ENCODE results near the gene ITGBL1.

The ITGBL1 gene

DNA sequence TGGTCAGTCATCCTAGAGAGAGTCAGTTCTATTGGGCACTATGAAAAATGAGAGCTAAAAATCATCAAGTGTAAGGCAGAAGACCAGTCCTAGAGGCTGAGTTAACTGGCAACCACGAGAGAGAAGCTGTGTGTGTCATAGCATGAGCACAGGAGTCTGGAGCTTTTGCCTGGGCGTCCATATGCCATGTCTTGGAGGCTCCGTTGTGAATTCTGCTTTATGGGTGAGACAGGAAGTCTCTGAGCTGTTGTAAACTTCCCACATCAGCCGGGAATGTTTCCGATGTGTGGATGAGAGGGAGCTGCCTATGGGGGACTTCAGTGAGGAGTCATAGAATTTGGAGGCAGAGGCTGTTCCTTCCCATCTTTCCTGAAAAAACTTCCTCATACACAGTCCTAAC is 120.0 kb downstream of the ITGBL1 start:
- H3K9me3 ChIP-seq (ENCODE audit: insufficient read depth, low read length, severe bottlenecking), result no peaks in the 10 kb centered on the region
- no peaks in the 10 kb centered on the region for H3K79me2 ChIP-seq (ENCODE audit: insufficient read depth, low read length)
- no peaks in the 10 kb centered on the region for H3K36me3 ChIP-seq (ENCODE audit: insufficient read depth, low read length)
- ATAC-seq (ENCODE audit: insufficient read depth, low read depth), result no peak
- no peak overlapping the region for H3K9ac ChIP-seq (ENCODE audit: low read depth, low read length)
- no peak for TF ChIP-seq EZH2 (IDR thresholded peaks at IDR 0.05; ENCODE audit: borderline replicate concordance, low read depth, low read length, severe bottlenecking)
- TF ChIP-seq, protein P1, sequence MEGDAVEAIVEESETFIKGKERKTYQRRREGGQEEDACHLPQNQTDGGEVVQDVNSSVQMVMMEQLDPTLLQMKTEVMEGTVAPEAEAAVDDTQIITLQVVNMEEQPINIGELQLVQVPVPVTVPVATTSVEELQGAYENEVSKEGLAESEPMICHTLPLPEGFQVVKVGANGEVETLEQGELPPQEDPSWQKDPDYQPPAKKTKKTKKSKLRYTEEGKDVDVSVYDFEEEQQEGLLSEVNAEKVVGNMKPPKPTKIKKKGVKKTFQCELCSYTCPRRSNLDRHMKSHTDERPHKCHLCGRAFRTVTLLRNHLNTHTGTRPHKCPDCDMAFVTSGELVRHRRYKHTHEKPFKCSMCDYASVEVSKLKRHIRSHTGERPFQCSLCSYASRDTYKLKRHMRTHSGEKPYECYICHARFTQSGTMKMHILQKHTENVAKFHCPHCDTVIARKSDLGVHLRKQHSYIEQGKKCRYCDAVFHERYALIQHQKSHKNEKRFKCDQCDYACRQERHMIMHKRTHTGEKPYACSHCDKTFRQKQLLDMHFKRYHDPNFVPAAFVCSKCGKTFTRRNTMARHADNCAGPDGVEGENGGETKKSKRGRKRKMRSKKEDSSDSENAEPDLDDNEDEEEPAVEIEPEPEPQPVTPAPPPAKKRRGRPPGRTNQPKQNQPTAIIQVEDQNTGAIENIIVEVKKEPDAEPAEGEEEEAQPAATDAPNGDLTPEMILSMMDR (IDR thresholded peaks at IDR 0.05; ENCODE audit: borderline replicate concordance, extremely low read depth, low read length, poor library complexity, severe bottlenecking), result no peak
- H3K27me3 ChIP-seq (ENCODE audit: insufficient read depth, low read length, poor library complexity), result no peaks in the 10 kb centered on the region
- DNase-seq, result no peak
- H4K20me1 ChIP-seq (ENCODE audit: insufficient read depth, low read length), result no peaks in the 10 kb centered on the region
- H3K4me3 ChIP-seq (ENCODE audit: low read depth in 1 of 2, low read length in 2 of 2), result no peak overlapping the region
- no peak overlapping the region for H3K27ac ChIP-seq (ENCODE audit: low read length)
- no peaks in the 10 kb centered on the region for H3K4me1 ChIP-seq (ENCODE audit: insufficient read depth, low read length)
- no peak overlapping the region for H3K4me2 ChIP-seq (ENCODE audit: insufficient read depth, low read length)
- H2AFZ ChIP-seq (ENCODE audit: low read depth, low read length), result no peak overlapping the region

- H3K4me1 ChIP-seq (ENCODE audit: insufficient read depth, low read length), result peaks cover 9% of the 10 kb centered on the region; the same call in 1 of the 2 replicates
- no peak overlapping the region for H2AFZ ChIP-seq (ENCODE audit: low read depth, low read length)
- no peak overlapping the region for H3K9ac ChIP-seq (ENCODE audit: low read depth, low read length)
- ATAC-seq (ENCODE audit: insufficient read depth, low read depth) (no peak), DNase-seq (no peak)
- H4K20me1 ChIP-seq (ENCODE audit: insufficient read depth, low read length), result no peaks in the 10 kb centered on the region
- H3K4me3 ChIP-seq (ENCODE audit: low read depth in 1 of 2, low read length in 2 of 2), result no peak overlapping the region
- no peaks in the 10 kb centered on the region for H3K9me3 ChIP-seq (ENCODE audit: insufficient read depth, low read length, severe bottlenecking)
- H3K36me3 ChIP-seq (ENCODE audit: insufficient read depth, low read length), result no peaks in the 10 kb centered on the region
- H3K27ac ChIP-seq (ENCODE audit: low read length), result no peak overlapping the region
- H3K4me2 ChIP-seq (ENCODE audit: insufficient read depth, low read length), result no peak overlapping the region
- H3K79me2 ChIP-seq (ENCODE audit: insufficient read depth, low read length), result no peaks in the 10 kb centered on the region
- no peaks in the 10 kb centered on the region for H3K27me3 ChIP-seq (ENCODE audit: insufficient read depth, low read length, poor library complexity)
- TF ChIP-seq, protein P1 (IDR thresholded peaks at IDR 0.05; ENCODE audit: borderline replicate concordance, extremely low read depth, low read length, poor library complexity, severe bottlenecking), result no peak
- no peak for TF ChIP-seq EZH2 (IDR thresholded peaks at IDR 0.05; ENCODE audit: borderline replicate concordance, low read depth, low read length, severe bottlenecking)
Measured at GRCh38 chr13:101575581-101575980, 123.1 kb downstream of the ITGBL1 start.

GRCh38 chr13:101576455-101576854 is 124.0 kb downstream of the ITGBL1 start:
- H3K4me1 ChIP-seq (ENCODE audit: insufficient read depth, low read length), result peaks cover 9% of the 10 kb centered on the region; the same call in 1 of the 2 replicates
- TF ChIP-seq, protein P1 (IDR thresholded peaks at IDR 0.05; ENCODE audit: borderline replicate concordance, extremely low read depth, low read length, poor library complexity, severe bottlenecking), result no peak
- no peak for TF ChIP-seq EZH2 (IDR thresholded peaks at IDR 0.05; ENCODE audit: borderline replicate concordance, low read depth, low read length, severe bottlenecking)
- no peak overlapping the region for H2AFZ ChIP-seq (ENCODE audit: low read depth, low read length)
- no peak overlapping the region for H3K9ac ChIP-seq (ENCODE audit: low read depth, low read length)
- no peaks in the 10 kb centered on the region for H3K9me3 ChIP-seq (ENCODE audit: insufficient read depth, low read length, severe bottlenecking)
- DNase-seq (no peak), ATAC-seq (ENCODE audit: insufficient read depth, low read depth) (no peak)
- H4K20me1 ChIP-seq (ENCODE audit: insufficient read depth, low read length), result no peaks in the 10 kb centered on the region
- H3K4me3 ChIP-seq (ENCODE audit: low read depth in 1 of 2, low read length in 2 of 2), result no peak overlapping the region
- no peaks in the 10 kb centered on the region for H3K36me3 ChIP-seq (ENCODE audit: insufficient read depth, low read length)
- H3K27ac ChIP-seq (ENCODE audit: low read length), result no peak overlapping the region
- no peaks in the 10 kb centered on the region for H3K79me2 ChIP-seq (ENCODE audit: insufficient read depth, low read length)
- no peaks in the 10 kb centered on the region for H3K27me3 ChIP-seq (ENCODE audit: insufficient read depth, low read length, poor library complexity)
- no peak overlapping the region for H3K4me2 ChIP-seq (ENCODE audit: insufficient read depth, low read length)

GRCh38 chr13:101576977-101577376 is 124.5 kb downstream of the ITGBL1 start:
- H2AFZ ChIP-seq (ENCODE audit: low read depth, low read length), result no peak overlapping the region
- no peaks in the 10 kb centered on the region for H3K9me3 ChIP-seq (ENCODE audit: insufficient read depth, low read length, severe bottlenecking)
- no peak overlapping the region for H3K27ac ChIP-seq (ENCODE audit: low read length)
- no peak overlapping the region for H3K4me2 ChIP-seq (ENCODE audit: insufficient read depth, low read length)
- ATAC-seq (ENCODE audit: insufficient read depth, low read depth), result no peak
- DNase-seq, result no peak
- no peaks in the 10 kb centered on the region for H4K20me1 ChIP-seq (ENCODE audit: insufficient read depth, low read length)
- H3K79me2 ChIP-seq (ENCODE audit: insufficient read depth, low read length), result no peaks in the 10 kb centered on the region
- H3K9ac ChIP-seq (ENCODE audit: low read depth, low read length), result no peak overlapping the region
- TF ChIP-seq, protein P1 (IDR thresholded peaks at IDR 0.05; ENCODE audit: borderline replicate concordance, extremely low read depth, low read length, poor library complexity, severe bottlenecking), result no peak
- H3K36me3 ChIP-seq (ENCODE audit: insufficient read depth, low read length), result no peaks in the 10 kb centered on the region
- H3K27me3 ChIP-seq (ENCODE audit: insufficient read depth, low read length, poor library complexity), result no peaks in the 10 kb centered on the region
- no peak overlapping the region for H3K4me3 ChIP-seq (ENCODE audit: low read depth in 1 of 2, low read length in 2 of 2)
- H3K4me1 ChIP-seq (ENCODE audit: insufficient read depth, low read length), result peaks cover 9% of the 10 kb centered on the region; the same call in 1 of the 2 replicates
